ENCODE results near the gene CAMK1D.

The CAMK1D gene

DNA sequence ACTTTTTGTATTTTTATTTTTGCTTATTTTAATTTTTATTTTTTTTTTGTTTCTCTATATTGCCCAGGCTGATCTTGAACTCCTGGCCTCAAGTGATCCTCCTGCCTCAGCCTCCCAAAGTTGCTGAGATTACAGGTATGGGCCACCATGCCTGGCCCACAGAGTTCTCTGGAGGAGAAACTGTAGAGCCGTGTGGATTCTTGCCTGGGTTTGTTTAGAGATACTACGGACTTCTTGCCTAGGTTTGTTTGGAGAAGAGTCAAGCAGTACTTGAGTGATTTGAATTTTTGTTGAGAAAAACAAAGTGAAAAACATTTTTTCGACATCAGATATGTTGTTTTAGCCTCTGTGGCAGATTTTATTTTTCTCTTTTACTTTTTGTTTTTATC, 99.0 kb downstream of the CAMK1D start:
- TF ChIP-seq, protein P1, sequence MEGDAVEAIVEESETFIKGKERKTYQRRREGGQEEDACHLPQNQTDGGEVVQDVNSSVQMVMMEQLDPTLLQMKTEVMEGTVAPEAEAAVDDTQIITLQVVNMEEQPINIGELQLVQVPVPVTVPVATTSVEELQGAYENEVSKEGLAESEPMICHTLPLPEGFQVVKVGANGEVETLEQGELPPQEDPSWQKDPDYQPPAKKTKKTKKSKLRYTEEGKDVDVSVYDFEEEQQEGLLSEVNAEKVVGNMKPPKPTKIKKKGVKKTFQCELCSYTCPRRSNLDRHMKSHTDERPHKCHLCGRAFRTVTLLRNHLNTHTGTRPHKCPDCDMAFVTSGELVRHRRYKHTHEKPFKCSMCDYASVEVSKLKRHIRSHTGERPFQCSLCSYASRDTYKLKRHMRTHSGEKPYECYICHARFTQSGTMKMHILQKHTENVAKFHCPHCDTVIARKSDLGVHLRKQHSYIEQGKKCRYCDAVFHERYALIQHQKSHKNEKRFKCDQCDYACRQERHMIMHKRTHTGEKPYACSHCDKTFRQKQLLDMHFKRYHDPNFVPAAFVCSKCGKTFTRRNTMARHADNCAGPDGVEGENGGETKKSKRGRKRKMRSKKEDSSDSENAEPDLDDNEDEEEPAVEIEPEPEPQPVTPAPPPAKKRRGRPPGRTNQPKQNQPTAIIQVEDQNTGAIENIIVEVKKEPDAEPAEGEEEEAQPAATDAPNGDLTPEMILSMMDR (IDR thresholded peaks at IDR 0.05; ENCODE audit: low read depth, low read length): no peak
- no peaks in the 10 kb centered on the region for H3K27me3 ChIP-seq (ENCODE audit: insufficient read depth, low read depth, severe bottlenecking)
- H3K36me3 ChIP-seq: no peaks in the 10 kb centered on the region
- H3K9me3 ChIP-seq (ENCODE audit: severe bottlenecking): no peaks in the 10 kb centered on the region
- DNase-seq: no peak
- no peak overlapping the region for H3K27ac ChIP-seq
- no peak overlapping the region for H3K4me3 ChIP-seq (ENCODE audit: low read depth, low read length)

DNA sequence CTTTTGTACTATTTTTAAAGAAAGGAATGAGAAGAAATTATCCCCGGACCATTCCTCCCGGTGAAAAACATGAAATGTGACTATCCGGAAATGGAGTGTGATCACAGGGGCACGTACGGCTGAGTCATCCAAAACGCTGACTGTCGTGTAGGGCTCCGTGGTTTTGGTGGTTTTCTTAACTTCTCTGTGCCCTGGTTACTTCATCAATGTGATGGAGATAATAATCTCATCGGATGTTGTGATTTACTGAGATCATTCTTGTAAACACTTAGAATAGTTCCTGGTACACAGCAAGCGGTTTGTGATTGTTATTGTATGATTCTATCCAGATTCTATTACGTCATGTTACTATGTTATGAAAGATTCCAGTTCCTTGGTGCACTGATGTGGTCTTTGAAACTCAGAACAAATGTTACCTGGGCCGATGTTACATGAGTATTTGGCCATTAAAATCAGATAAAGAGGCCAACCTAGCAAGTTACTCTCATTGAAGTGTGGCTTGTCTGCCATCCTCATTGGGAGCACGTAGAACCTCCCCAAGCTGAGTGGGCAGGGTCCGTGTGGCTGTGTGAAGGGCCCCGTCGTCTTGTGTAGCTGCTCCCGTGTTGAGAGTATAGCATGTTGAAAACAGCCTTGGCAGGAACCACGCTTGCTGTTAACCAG, 99.5 kb downstream of the CAMK1D start:
- Histone ChIP-seq H3K36me3 (no peaks in the 10 kb centered on the region), H3K4me3 (ENCODE audit: low read depth, low read length) (no peak overlapping the region), H3K27ac (no peak overlapping the region), H3K27me3 (ENCODE audit: insufficient read depth, low read depth, severe bottlenecking) (no peaks in the 10 kb centered on the region), H3K9me3 (ENCODE audit: severe bottlenecking) (no peaks in the 10 kb centered on the region)
- TF ChIP-seq, protein P1 (IDR thresholded peaks at IDR 0.05; ENCODE audit: low read depth, low read length): no peak
- no peak for DNase-seq

DNA sequence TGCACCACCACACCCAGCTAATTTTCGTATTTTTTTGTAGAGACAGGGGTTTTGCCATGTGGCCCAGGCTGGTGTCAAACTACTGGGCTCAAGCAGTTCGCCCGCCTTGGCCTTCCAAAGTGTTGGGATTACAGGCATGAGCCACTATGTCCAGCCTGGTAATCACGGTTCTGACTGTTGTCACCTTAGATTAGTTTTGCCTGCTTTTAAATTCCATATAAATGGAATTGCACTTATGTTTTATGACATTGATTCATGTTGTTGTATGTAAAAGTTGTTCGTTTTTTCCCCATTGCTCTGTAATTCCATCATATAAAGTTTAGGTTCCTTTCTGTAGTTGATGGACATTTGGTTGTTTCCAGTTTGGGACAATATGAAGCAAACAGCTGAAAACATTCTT, 106.0 kb downstream of the CAMK1D start:
- no peaks in the 10 kb centered on the region for H3K27me3 ChIP-seq (ENCODE audit: insufficient read depth, low read depth, severe bottlenecking)
- H3K9me3 ChIP-seq (ENCODE audit: severe bottlenecking): no peaks in the 10 kb centered on the region
- no peak overlapping the region for H3K27ac ChIP-seq
- H3K4me3 ChIP-seq (ENCODE audit: low read depth, low read length): no peak overlapping the region
- TF ChIP-seq, protein P1 (IDR thresholded peaks at IDR 0.05; ENCODE audit: low read depth, low read length): no peak
- H3K36me3 ChIP-seq: no peaks in the 10 kb centered on the region
- no peak for DNase-seq

DNA sequence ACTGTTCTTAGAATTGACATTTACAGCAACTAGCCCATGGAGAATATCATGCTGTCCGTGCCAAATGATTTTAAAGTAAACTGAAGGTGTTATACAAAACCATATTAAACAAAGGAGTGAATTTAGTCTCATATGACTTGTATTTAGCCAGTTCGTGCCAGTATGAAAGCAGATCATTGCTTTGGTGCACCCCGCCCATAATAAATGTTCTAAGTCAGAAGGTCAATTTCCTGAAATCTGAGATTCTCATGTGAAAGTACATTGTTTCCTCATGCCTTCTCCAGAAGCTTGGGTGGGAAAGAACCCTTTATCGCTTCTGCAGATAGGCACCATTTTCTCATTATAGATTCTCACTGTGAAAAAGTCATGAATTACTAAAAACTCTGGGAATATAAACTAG, 106.4 kb downstream of the CAMK1D start:
- DNase-seq: no peak

DNA sequence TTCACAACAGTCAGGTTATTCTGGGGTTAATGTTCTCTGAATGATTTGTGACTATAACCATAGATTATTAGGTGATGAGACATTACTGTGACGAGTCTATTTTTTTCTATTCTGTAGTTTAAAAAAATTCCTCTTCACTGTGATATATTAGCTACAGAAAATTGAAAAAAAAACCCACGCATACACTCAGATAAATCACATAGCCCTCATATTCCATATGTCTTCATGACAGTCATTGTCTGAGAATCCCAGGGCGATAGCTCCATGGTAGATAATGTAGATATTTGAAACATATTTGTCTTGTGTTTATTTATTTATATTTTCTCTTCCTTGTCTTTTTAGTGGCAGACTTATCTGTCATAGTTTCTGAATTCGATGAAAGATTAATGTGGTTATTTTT, 110.0 kb downstream of the CAMK1D start:
- H3K9me3 ChIP-seq (ENCODE audit: severe bottlenecking): no peaks in the 10 kb centered on the region
- no peaks in the 10 kb centered on the region for H3K36me3 ChIP-seq
- H3K4me3 ChIP-seq (ENCODE audit: low read depth, low read length): no peak overlapping the region
- TF ChIP-seq, protein P1 (IDR thresholded peaks at IDR 0.05; ENCODE audit: low read depth, low read length): no peak
- no peaks in the 10 kb centered on the region for H3K27me3 ChIP-seq (ENCODE audit: insufficient read depth, low read depth, severe bottlenecking)
- DNase-seq: no peak
- H3K27ac ChIP-seq: no peak overlapping the region

More for the DNA sequence above, 106.4 kb downstream of the CAMK1D start:
- Histone ChIP-seq H3K27me3 (ENCODE audit: insufficient read depth, low read depth, severe bottlenecking) (no peaks in the 10 kb centered on the region), H3K9me3 (ENCODE audit: severe bottlenecking) (no peaks in the 10 kb centered on the region), H3K36me3 (no peaks in the 10 kb centered on the region), H3K27ac (no peak overlapping the region), H3K4me3 (ENCODE audit: low read depth, low read length) (no peak overlapping the region)
- TF ChIP-seq, protein P1 (IDR thresholded peaks at IDR 0.05; ENCODE audit: low read depth, low read length): no peak

DNA sequence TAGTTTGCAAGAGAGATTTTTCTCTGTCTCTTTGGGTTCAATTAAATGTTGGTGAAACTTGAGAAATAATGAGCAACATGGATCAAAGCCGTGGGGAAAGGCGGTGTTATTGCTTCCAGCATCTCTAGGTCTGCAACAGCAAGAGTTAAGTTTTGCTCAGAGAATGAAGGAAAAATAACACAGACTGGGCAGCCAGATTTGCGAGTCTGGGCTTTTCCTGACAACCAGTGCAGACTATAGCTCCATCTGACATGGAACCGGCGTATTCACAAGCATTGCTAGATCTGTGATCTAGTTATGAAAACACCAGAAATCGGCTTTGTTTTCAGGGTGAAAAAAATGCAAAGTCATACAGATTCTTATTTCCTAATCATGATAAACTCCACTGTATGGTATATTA, 110.4 kb downstream of the CAMK1D start:
- Histone ChIP-seq H3K36me3 (no peaks in the 10 kb centered on the region), H3K27me3 (ENCODE audit: insufficient read depth, low read depth, severe bottlenecking) (no peaks in the 10 kb centered on the region), H3K4me3 (ENCODE audit: low read depth, low read length) (no peak overlapping the region), H3K27ac (no peak overlapping the region), H3K9me3 (ENCODE audit: severe bottlenecking) (no peaks in the 10 kb centered on the region)
- no peak for DNase-seq
- TF ChIP-seq, protein P1 (IDR thresholded peaks at IDR 0.05; ENCODE audit: low read depth, low read length): no peak

Measured in WERI-Rb-1 (cell line).